ENCODE measurements around the gene KNOP1.

KNOP1 gene

GRCh38 chr16:19717741-19718623 is at the start of gene KNOP1, which contains the start of gene IQCK:
TSS of gene KNOP1 (minus strand) at chr16:19718227. CDS start at chr16:19715035, 3,192 bp downstream.
TSS of gene IQCK (plus strand) at chr16:19718271. CDS start at chr16:19718307, 36 bp downstream.
- DNase-seq: peak; percentile 91

GRCh38 chr16:19767497-19767896 is 49.5 kb upstream of the KNOP1 start:
- DNase-seq: no peak

DNA sequence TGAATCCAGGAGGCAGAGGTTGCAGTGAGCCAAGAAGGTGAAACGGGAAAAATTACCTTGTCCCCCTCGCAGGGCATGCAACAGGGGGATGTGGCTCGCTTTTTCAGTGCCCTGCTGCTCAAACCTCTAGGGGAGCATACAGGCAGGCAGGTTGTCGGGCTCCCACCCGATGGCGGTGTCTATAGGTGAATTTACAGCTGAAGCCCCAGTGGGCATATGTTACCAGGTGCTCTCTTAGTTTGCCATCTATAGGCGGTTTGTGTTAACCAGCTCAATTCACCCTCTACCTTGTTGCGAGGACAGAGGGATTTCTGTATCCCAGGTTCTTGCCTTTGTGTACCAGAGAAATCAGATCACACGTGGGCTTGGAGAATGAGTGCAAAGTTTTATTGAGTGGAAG is 49.0 kb upstream of the KNOP1 start:
- no peak for DNase-seq

DNA sequence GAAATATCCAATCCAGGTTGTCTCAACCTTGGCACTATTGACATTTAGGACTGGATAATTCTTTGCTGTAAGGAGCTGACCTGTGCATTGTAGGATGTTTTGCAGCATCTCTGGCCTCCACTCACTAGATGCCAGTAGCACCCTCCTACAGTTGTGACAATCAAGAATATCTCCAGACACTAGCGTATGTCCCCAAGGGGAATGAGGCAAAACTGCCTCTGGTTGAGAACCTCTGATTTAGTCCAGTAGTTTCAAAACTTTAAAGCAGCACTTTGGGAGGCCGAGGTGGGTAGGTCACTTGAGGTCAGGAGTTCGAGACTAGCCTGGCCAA is 48.5 kb upstream of the KNOP1 start:
- DNase-seq: no peak

GRCh38 chr16:19765860-19766553 is 48.0 kb upstream of the KNOP1 start:
- no peak for DNase-seq

DNA sequence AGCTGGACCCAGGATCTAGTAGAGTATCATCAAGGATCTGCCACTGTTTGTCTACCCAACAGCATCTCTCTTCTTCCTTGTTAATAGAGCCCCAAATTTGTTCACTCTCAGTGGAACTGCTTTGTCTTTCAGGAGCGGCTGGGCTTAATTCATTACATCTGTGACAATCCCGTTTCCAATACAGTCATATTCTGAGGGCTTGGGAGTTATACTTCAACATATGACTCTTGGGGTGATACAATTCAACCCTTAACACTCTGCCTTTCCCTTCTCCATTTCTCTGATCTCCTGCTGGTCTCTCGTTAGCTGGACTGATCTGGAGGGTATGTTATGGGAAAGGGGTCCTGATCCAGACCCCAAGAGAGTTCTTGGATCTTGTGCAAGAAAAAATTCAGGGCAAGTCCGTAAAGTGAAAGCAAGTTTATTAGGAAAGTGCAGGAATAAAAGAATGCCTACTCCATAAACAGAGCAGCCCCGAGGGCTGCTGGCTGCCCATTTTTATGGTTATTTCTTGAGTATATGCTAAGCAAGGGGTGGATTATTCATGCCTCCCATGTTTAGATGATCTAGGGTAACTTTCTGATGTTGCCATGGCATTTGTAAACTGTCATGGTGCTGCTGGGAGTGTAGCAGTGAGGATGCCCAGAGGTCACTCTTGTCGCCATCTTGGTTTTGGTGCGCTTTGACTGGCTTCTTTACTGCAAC is 42.5 kb upstream of the KNOP1 start:
- no peak for DNase-seq

- no peak for DNase-seq
Measured at GRCh38 chr16:19757762-19758595, 40.0 kb upstream of the KNOP1 start.

GRCh38 chr16:19757026-19757425 is 39.0 kb upstream of the KNOP1 start:
- no peak for DNase-seq

- DNase-seq: no peak
Measured at GRCh38 chr16:19755268-19755667, 37.2 kb upstream of the KNOP1 start.

- no peak for DNase-seq
Measured at GRCh38 chr16:19754644-19755036, 36.6 kb upstream of the KNOP1 start.

- no peak for DNase-seq
Measured at GRCh38 chr16:19753815-19754643, 36.0 kb upstream of the KNOP1 start.

GRCh38 chr16:19751478-19752385 is 33.7 kb upstream of the KNOP1 start:
- DNase-seq: no peak

DNA sequence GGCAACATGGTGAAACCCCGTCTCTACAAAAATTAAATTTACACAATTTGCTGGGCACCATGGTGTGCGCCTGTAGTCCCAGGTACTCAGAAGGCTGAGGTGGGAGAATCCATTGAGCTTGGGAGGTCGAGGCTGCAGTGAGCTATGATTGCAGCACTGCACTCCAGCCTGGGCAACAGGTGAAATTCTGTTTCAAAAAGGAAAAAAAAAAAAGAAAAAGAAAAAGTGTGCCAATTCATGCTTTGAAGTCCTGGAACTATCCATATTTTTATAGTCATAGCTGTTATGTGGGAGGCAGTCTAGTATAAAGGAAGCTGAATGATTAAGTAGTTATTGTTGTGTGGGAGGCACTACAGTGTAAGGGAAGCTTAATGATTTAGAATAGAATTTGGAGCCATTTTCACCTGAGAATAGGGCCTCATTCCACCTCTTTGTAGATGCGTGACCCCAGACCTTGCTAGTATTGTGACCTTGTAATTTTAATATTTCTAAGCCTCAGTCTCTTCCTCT is 31.6 kb upstream of the KNOP1 start:
- no peak for DNase-seq

- DNase-seq: no peak
Measured at GRCh38 chr16:19748389-19749168, 30.6 kb upstream of the KNOP1 start.

- DNase-seq: no peak
Measured at GRCh38 chr16:19746561-19746960, 28.5 kb upstream of the KNOP1 start.

- no peak for DNase-seq
Measured at GRCh38 chr16:19745286-19746010, 27.4 kb upstream of the KNOP1 start.

GRCh38 chr16:19744670-19745069 is 26.6 kb upstream of the KNOP1 start:
- no peak for DNase-seq

- no peak for DNase-seq
Measured at GRCh38 chr16:19743816-19744159, 25.8 kb upstream of the KNOP1 start.

DNA sequence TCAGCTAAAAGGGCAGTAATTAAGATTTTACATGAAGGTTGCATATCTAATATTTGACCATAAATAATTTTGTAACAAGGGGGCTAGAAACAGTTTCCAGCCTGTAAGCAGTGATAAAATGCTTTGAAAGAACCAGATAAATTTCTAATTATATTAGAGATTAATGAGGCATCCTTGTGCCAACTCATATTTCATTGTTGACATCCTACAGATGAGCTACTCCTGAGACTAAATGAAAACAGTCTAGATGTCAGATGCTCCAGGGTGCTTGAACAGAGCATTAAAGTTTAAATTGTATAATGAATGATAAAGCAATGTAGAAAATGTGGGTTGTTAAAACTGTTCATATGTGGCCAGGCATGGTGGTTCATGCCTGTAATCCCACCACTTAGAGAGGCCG is 23.3 kb upstream of the KNOP1 start:
- DNase-seq: no peak
